Fibroblast of peridontal ligament (primary cell): Measurements from ENCODE around the gene VPS4A.
A peak's percentile ranks its signal among the peaks of the same experiment; 100 is the strongest.
"Not testable (repeated sequence)": the region's sequence is repeated elsewhere in the genome, so short reads cannot be mapped to it uniquely, and the experiment has no call there.

Source experiments
- DNase-seq: peaks from one replicate; pipeline ENCODE4 v3.0.0-alpha.2; 2010; ENCODE audit errors: extremely low read depth

VPS4A gene

GRCh38 chr16:69310653-69311532 lies at the start of gene VPS4A:
TSS of gene VPS4A (plus strand) at chr16:69311350. CDS start at chr16:69311512, 162 bp downstream.
- DNase-seq, result peak; percentile 92

DNA sequence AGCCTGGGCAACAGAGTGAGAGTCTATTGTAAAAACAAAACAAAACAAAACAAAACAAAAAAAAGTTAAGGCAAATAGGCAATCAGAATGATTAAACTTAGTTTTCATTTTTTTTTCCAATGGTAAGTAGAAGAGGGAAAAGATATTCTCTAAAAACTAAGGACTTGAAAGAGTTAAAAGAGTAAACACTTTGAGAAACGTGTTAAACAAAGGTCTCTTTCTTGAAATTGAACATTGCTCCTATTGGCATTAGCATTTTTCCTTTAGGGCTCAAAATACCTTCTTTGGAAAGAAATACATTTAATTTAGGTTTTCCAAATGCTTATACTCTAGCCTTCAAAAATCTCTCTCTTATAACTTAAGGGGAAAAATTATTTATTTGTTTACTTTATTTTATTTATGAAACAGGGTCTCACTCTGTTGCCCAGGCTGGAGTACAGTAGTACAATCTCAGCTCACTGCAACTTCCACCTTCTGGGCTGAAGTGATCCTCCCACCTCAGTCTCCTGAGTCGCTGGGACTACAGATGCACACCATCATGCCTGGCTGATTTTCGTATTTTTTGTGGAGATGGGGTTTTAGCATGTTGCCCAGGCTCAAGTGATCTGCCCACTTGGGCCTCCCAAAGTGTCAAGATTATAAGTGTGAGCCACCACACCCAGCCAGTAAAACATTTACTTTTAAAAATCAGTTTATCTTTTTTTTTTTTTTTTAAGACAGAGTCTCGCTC lies 44.7 kb upstream of the VPS4A start:
- DNase-seq, result no peak

DNA sequence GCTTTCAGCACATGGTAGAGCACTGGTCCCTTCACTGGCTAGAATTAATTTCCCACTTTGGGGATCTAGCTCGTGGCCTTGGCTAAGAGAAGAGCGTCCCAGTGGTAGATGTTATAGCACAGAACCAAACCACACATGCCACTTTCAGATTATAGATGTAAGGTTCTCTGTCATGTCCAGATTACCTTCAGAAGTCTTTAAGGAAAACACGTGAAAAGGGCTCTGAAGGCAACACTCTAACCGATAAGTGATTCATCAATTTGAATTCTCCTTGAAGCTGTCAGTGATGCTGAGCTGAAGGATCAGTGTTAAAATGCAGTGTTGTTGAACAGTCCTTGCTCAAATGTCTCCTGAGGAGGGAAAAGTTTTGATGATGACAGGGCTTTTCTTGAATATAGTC lies 43.5 kb upstream of the VPS4A start:
- no peak for DNase-seq

DNA sequence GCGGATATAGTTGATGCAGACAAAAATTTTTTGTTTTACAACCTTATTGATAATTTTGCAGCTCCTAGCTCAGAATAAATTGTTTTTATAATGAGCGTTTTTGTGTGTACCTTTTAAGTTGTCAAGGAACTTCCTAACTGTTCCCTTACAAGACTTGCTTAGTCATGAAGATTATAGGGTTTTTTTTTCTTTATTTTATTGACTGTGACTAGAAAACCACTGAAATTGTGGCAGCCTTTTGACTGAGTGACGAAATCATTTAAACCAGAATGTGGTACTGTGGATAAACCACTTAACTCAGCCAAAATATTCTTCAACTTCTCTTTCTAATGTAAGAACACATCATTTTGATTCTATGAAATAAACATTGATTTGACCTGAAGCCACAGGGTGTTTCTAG lies 40.8 kb upstream of the VPS4A start:
- peak; percentile 92 for DNase-seq

DNA sequence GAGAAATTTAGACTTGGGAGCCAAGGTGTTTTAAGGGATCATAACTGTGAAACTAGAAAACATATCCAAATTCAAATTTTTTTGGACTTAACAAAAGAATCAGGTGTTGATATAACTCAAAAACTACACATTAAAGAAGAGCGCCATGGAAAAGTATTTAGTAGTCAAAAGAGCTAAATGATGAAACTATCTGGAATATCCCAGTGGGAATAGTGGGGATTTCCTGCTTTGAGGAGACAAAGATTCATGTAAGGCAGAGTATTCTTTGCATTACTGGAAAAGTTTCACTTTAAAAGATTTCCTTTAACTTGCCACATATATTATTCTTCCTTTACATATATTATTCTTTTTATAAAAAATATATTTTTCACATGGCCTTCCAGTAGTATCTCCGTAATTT lies 40.3 kb upstream of the VPS4A start:
- DNase-seq, result peak; percentile 81

DNA sequence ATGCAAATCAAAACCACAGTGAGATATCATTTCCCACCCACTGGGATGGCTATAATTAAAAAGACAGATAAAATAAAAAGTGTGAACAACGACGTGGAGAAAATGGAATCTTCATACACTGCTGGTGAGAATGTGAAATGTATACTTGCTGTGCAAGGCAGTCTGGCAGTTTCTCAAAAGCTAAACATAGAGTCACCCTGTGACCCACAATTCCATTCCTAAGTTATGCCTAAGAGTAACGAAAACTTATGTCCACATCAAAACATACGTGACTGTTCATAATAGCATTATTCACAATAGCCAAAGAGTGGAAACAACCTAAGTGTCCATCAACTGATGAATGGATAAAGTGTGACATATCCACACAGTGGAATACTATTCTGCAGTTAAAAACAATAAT lies 38.1 kb upstream of the VPS4A start:
- peak; percentile 94 for DNase-seq

DNA sequence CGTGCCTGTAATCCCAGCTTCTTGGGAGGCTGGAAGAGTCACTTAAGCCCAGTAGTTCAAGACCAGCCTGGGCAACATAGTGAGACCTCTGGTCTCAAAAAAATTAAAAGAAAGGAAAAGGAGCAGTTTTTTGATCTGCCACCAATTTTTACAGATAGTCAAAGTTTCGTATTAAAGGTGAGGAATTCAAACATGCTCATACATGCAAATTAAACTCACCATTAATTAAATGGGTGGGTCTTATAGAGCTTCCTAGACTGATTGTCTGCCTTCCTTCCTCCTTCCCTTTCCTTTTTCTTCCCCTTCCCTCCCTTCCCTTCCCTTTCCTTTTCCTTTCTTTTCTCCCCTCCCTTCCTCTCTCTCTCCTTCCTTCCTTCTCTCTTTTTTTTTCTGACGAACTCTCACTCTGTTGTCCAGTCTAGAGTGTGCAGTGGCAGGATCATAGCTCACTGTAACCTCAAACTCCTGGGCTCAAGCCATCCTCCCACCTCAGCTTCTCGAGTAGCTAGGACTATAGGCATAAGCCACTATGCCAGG lies 36.4 kb upstream of the VPS4A start:
- no peak for DNase-seq

GRCh38 chr16:69276148-69277115 lies 34.7 kb upstream of the VPS4A start:
- DNase-seq, result peak; percentile 100

DNA sequence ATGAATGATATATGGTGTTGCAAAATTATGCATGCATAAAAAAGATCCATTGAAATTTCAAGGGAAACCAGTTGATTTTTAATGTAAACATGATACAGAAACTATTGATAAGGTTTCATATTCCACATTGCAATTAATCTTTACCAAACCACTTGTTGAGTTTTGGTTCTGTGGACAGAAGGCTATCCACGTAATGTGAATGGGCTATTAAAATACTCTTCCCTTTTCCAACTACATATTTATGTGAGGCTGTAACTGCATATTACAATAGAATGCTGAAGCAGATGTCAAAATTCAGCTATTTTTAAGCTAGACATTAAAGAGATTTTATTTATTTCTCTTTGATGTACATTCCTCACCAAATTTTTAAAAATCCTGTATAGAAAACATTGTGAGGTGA lies 33.7 kb upstream of the VPS4A start:
- DNase-seq, result no peak

- no peak for DNase-seq
Measured at GRCh38 chr16:69283851-69284250, 27.3 kb upstream of the VPS4A start.

- no peak for DNase-seq
Measured at GRCh38 chr16:69285240-69285639, 25.9 kb upstream of the VPS4A start.

DNA sequence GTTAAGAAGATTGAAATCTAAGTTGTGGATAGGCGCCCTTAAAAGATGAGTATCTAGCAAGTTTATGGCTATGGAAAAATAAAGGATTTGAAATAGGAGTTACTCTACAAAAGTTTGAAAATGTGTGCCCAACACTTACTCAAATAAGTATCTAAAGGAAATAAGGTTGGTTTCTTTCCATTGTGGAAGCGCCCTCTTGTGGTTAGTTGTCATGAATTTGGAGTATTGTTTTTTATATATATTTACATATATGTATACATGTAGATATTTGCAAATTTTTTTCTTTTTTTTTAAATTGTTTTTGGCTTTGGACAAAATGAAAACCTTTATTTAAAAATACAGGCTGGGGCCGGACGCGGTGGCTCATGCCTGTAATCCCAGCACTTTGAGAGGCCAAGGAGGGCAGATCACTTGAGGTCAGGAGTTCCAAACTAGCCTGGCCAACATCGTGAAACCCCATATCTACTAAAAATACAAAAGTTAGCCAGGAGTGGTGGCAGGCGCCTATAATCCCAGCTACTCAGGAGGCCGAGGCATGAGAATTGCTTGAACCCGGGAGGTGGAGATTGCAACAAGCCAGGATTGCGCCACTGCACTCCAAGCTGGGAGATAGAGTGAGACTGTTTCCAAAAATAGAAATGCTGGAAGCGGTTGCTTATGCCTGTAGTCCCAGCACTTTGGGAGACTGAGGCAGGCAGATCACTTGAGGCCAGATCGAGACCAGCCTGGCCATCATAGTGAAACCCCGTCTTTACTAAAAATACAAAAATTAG lies 24.0 kb upstream of the VPS4A start:
- DNase-seq, result peak; percentile 89

- DNase-seq, result not testable (repeated sequence)
Measured at GRCh38 chr16:69291657-69292056, 19.5 kb upstream of the VPS4A start.

DNA sequence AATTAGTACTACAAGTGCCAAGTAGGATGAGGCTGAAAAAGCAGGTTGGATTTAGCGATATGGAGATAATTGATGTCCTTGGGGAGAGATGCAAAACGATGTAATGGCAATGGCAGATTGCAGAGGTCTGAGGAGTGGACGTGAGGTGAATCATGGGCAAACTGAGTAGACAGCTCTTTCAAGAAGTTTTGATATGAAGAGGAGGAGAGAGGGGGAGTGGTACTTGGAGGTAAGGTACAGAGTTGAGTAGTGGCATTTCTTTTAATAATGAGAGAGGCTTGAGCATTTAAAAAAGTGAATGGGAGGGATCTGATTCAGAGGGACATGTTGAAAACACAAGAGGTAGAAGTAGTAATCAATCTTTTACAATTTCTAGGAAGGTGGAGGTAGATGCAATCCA lies 17.7 kb upstream of the VPS4A start:
- no peak for DNase-seq

DNA sequence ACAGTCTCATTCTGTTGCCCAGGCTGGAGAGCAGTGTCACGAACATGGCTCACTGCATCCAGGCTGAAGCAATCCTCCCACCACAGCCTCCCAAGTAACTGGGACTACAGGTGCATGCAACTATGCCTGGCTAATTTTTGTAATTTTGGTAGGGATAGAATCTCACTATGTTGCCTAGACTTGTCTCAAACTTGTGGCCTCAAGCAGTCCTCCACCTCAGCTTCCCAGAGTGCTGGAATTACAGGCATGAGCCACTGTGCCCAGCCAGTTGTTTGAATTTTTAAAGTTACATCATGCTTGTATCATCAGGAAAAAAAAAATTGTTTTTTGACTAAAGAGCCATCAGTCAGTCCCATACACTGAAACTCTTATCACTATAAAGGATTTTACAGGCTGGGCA lies 17.1 kb upstream of the VPS4A start:
- DNase-seq, result no peak

- DNase-seq, result not testable (repeated sequence)
Measured at GRCh38 chr16:69296771-69297170, 14.4 kb upstream of the VPS4A start.

GRCh38 chr16:69298261-69298660 lies 12.9 kb upstream of the VPS4A start:
- no peak for DNase-seq

DNA sequence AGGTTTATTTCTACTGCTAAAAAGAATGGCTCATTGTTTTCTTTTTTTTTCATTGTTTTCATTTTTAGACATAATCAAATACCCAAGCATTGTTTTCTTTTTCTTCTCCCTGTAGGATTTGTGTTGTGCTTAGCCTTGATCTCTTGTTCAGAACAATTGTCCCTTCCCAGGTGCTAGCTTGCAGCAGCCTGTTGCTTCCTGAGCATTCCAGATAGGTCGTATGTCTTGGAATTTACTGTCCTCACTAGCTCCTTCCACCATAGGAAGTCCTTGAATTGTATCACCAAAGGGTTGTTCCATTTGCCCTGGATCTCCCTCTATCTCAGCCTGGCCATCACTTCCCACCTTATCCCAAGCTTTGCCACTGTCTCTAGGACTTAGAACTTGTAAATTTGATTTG lies 10.0 kb upstream of the VPS4A start:
- no peak for DNase-seq

- DNase-seq, result no peak
Measured at GRCh38 chr16:69301861-69302260, 9.3 kb upstream of the VPS4A start.

DNA sequence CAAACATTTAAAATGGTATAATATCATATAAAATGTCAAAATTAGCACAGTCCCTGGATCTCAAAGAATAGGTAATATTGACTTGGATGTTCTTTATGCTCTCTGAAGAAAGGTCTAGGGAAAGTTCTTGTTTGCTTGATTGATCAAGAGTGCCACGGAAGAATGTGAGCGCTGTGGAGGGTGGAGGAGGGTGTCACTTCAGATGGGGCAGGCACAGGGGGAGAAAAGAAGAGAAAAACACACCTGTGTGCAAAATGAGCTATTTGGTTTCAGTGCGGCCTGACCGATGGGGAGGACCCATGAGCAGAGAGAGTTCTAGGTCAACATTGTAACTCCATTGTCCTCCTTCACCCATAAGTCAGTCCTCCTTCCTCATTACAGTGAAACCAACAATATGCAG lies 8.8 kb upstream of the VPS4A start:
- no peak for DNase-seq

DNA sequence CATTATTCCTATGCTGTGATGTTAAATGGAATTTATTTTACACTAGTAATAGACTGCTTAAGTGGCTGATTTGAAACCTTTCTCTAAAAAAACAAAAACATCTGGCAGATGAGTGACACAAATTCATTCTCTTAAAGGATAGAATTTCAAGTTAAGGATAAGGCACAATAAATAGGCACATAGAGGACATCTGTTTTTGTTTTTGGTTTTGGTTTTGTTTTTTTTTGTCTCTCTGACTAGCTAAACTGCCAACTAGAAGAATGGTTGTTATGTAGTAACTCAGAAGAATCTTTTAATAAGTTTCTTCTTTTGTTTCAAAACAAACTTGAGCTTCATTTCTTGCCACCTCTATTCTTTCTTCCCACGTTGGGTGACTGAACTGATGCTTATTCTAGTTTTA lies 5.1 kb upstream of the VPS4A start:
- peak; percentile 68 for DNase-seq
